MCF 10A (cell line): Measurements from ENCODE around the gene EEF1AKMT2. TPM values are rescaled to one million over a fixed set of nuclear protein-coding genes. Genes with fewer than 3 reads are reported as not detected.

Source experiments
- BruUV-seq: library from RNA; stranded (reverse); fragments of 400-500 nt; replicated peaks from 2 replicates; lab custom pipeline; 2021; lab: Mats Ljungman, UMichigan
- CTCF ChIA-PET: fragments of 300-600 bp; sonication (Branson Sonifier 250); formaldehyde crosslinking; extraction: SDS; loops from one replicate; lab custom pipeline; 2021; ENCODE audit warnings: antibody characterized with exemption, inconsistent platforms; lab: Yijun Ruan, JAX
- POLR2A ChIA-PET: fragments of 300-600, 350-650 bp; sonication (Branson Sonifier 250); formaldehyde crosslinking; extraction: SDS; loops from one replicate; lab custom pipeline; 2020; ENCODE audit warnings: antibody characterized with exemption, inconsistent platforms; lab: Yijun Ruan, JAX
- DNase-seq: peaks from one replicate; pipeline ENCODE4 v3.0.0-alpha.2; 2018; ENCODE audit not compliant: unreplicated experiment
- H3K27ac Mint-ChIP-seq: one replicate; pipeline ENCODE4 v1.8.0; 2022; ENCODE audit warnings: mild to moderate bottlenecking, low read depth, mixed read lengths; ENCODE audit not compliant: unreplicated experiment
- H3K27me3 Mint-ChIP-seq: one replicate; pipeline ENCODE4 v1.8.0; 2022; ENCODE audit warnings: mixed read lengths; ENCODE audit not compliant: insufficient read depth, unreplicated experiment
- H3K36me3 Mint-ChIP-seq: one replicate; pipeline ENCODE4 v1.8.0; 2022; ENCODE audit warnings: mild to moderate bottlenecking, moderate library complexity, mixed read lengths; ENCODE audit not compliant: insufficient read depth, unreplicated experiment
- H3K4me1 Mint-ChIP-seq: one replicate; pipeline ENCODE4 v1.8.0; 2022; ENCODE audit warnings: mixed read lengths; ENCODE audit not compliant: insufficient read depth, unreplicated experiment
- H3K4me3 Mint-ChIP-seq: one replicate; pipeline ENCODE4 v1.8.0; 2022; ENCODE audit warnings: mild to moderate bottlenecking, moderate library complexity, mixed read lengths; ENCODE audit not compliant: unreplicated experiment
- H3K9me3 Mint-ChIP-seq: one replicate; pipeline ENCODE4 v1.8.0; 2022; ENCODE audit warnings: mixed read lengths; ENCODE audit not compliant: unreplicated experiment
- intact Hi-C: fragments of 100-400 bp; cut with micrococcal nuclease; formaldehyde crosslinking; loops from 2 replicates; pipeline ENCODE4 v1.14.1; 2022
- total RNA-seq: library from RNA; stranded (reverse); gene quantifications from 2 replicates; pipeline ENCODE4 v1.2.3, GENCODE V29; 2022
- TF ChIP-seq, protein P1 (sequence below): fragments of 200-600 bp; IDR thresholded peaks from one replicate; pipeline ENCODE4 v1.8.0; 2022; ENCODE audit warnings: antibody characterized with exemption, mild to moderate bottlenecking; ENCODE audit not compliant: unreplicated experiment

The EEF1AKMT2 gene
- total RNA-seq, 1 experiment from 2014 or later = 17.5 TPM

DNA sequence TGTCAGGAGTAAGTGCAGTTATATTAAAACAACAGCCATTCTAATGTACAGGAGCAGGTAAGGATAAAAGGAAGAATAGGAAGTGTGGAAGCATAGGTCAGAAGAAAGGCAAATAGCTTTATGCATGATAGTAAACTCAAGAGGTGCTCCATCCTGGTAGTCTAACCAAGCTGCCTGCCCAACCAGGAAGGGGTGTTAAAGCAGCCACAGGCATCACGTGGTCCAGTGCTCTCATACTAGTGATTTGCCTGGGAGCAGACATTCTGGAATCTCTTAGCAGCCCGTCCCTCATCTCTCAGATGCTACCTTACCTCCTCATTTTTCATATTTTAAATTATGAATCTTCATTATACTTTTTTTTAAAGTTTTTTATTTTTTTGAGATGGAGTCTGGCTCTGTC lies 28.4 kb upstream of the EEF1AKMT2 start:
- intact Hi-C loops = no loop called here
- TF ChIP-seq, protein P1, sequence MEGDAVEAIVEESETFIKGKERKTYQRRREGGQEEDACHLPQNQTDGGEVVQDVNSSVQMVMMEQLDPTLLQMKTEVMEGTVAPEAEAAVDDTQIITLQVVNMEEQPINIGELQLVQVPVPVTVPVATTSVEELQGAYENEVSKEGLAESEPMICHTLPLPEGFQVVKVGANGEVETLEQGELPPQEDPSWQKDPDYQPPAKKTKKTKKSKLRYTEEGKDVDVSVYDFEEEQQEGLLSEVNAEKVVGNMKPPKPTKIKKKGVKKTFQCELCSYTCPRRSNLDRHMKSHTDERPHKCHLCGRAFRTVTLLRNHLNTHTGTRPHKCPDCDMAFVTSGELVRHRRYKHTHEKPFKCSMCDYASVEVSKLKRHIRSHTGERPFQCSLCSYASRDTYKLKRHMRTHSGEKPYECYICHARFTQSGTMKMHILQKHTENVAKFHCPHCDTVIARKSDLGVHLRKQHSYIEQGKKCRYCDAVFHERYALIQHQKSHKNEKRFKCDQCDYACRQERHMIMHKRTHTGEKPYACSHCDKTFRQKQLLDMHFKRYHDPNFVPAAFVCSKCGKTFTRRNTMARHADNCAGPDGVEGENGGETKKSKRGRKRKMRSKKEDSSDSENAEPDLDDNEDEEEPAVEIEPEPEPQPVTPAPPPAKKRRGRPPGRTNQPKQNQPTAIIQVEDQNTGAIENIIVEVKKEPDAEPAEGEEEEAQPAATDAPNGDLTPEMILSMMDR = no peak
- peaks cover 53% of the 10 kb centered on the region for H3K36me3 Mint-ChIP-seq
- H3K27ac Mint-ChIP-seq = no peak overlapping the region
- POLR2A ChIA-PET = interaction anchor here (0.6 kb wide), 1 partner anchor 264 kb away, joined by 4 read pairs; no protein-coding TSS in a partner anchor
- H3K27me3 Mint-ChIP-seq = no peaks in the 10 kb centered on the region
- H3K4me3 Mint-ChIP-seq = no peak overlapping the region
- H3K4me1 Mint-ChIP-seq = no peaks in the 10 kb centered on the region
- BruUV-seq = no TSS peak
- CTCF ChIA-PET = interaction anchor here (0.7 kb wide), 1 partner anchor 241 kb away, joined by 3 read pairs; no protein-coding TSS in a partner anchor
- DNase-seq = no peak
- H3K9me3 Mint-ChIP-seq = no peaks in the 10 kb centered on the region

DNA sequence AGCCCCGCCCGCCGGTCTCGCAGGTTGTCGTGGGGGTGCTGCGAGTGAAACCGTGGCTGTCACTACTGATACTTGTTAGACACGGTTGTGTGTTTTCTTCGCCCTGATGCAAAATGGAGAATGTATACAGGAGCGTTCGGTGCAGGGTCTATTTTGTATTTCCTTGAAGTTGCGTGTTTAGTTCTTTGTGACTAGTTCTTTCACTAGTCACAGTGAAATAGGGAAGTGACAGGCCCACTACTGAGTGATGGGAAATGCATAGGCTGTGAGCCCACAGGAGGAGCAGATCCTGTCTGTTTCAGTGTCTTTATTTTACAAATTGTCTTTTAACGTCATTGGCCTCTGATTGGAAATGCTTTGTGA lies 10.6 kb upstream of the EEF1AKMT2 start:
- CTCF ChIA-PET = interaction anchor here (0.6 kb wide), 1 partner anchor 30 kb away, joined by 3 read pairs; no protein-coding TSS in a partner anchor
- intact Hi-C loops = loop anchor here (5.0 kb wide), 1 partner anchor 115 kb away; no protein-coding TSS in a partner anchor

DNA sequence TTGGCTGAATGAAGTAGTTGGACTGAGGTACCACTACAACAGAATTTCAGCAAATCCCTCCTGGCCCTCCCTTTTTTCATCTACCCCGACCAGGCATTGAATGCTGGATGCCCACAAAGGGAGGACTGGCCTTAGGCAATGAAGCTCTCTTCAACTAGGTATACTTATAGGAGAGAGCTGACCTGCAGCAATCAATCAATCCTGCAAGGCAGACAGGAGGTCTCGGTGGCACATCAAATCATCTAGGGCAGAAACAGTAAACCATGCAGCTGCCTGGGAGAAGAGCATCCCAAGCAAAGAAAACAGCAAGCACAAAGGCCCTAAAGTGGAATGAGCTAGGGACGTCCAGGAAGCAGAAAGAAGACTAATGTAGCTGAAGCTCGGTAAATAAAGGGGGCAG lies 7.5 kb upstream of the EEF1AKMT2 start:
- ChIA-PET POLR2A (interaction anchor here (2.0 kb wide), 1 partner anchor 11 kb away, joined by 8 read pairs; no protein-coding TSS in a partner anchor), CTCF (interaction anchor here (0.9 kb wide), 1 partner anchor 20 kb away, joined by 5 read pairs; no protein-coding TSS in a partner anchor)
- Mint-ChIP-seq H3K36me3 (no peaks in the 10 kb centered on the region), H3K4me3 (no peak overlapping the region), H3K4me1 (no peaks in the 10 kb centered on the region), H3K27me3 (no peaks in the 10 kb centered on the region), H3K27ac (no peak overlapping the region), H3K9me3 (no peaks in the 10 kb centered on the region)
- BruUV-seq = no TSS peak
- intact Hi-C loops = no loop called here
- no peak for DNase-seq
- TF ChIP-seq, protein P1 = no peak

More for the DNA sequence above, 10.6 kb upstream of the EEF1AKMT2 start:
- TF ChIP-seq, protein P1 = no peak
- H3K27ac Mint-ChIP-seq = peak overlapping the region; percentile 89
- H3K36me3 Mint-ChIP-seq = peaks cover 21% of the 10 kb centered on the region
- POLR2A ChIA-PET = interaction anchor here (0.6 to 2.8 kb wide), 13 partner anchors 10 to 355 kb away, joined by 3 to 35 read pairs (median 5); partner anchors contain the start of genes EEF1AKMT2 and NKX1-2
- no peaks in the 10 kb centered on the region for H3K9me3 Mint-ChIP-seq
- peak; percentile 7 for DNase-seq
- TSS peak; percentile 47 for BruUV-seq
- H3K27me3 Mint-ChIP-seq = no peaks in the 10 kb centered on the region
- no peaks in the 10 kb centered on the region for H3K4me1 Mint-ChIP-seq
- peak overlapping the region; percentile 85 for H3K4me3 Mint-ChIP-seq

DNA sequence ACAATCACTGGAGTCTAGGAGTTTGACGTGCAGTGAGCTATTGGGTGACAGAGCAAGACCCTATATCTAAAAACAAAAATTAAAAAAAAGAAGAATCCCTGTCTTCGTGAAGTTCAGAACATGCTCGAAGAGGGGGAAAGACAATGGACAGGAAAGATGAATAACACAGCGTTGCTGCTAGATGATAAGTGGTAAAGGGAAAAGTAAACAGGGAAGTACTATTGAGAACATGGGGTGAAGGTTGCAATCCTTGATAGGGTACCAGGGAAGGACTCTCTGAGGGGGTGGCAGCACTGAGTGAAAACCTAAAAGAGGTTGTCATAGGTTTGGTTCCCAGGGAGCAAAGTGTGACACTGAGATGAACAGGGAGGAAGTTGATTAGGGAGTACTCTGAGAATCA lies 7.1 kb upstream of the EEF1AKMT2 start:
- H3K27ac Mint-ChIP-seq = no peak overlapping the region
- DNase-seq = no peak
- BruUV-seq = no TSS peak

More for the DNA sequence above, 7.1 kb upstream of the EEF1AKMT2 start:
- intact Hi-C loops = no loop called here
- no peaks in the 10 kb centered on the region for H3K36me3 Mint-ChIP-seq
- H3K9me3 Mint-ChIP-seq = no peaks in the 10 kb centered on the region
- H3K27me3 Mint-ChIP-seq = no peaks in the 10 kb centered on the region
- POLR2A ChIA-PET = interaction anchor here (2.0 kb wide), 1 partner anchor 10 kb away, joined by 8 read pairs; no protein-coding TSS in a partner anchor
- CTCF ChIA-PET = interaction anchor here (0.6 kb wide), 1 partner anchor 43 kb away, joined by 3 read pairs; no protein-coding TSS in a partner anchor
- no peak overlapping the region for H3K4me3 Mint-ChIP-seq
- TF ChIP-seq, protein P1 = no peak
- H3K4me1 Mint-ChIP-seq = no peaks in the 10 kb centered on the region
